Measurements from ENCODE around the gene WASHC1. TPM values are rescaled to one million over a fixed set of nuclear protein-coding genes. Genes with fewer than 3 reads are reported as not detected.
"Not testable (repeated sequence)": the region's sequence is repeated elsewhere in the genome, so short reads cannot be mapped to it uniquely, and the experiment has no call there.

Gene WASHC1
- total RNA-seq, 1 donor from 2014 or later: 13.3 TPM

GRCh38 chr9:28775-29174 lies 481 bp downstream of the WASHC1 start:
- intact Hi-C loops (cut with DNase I); ATAC-seq; DNase-seq (ENCODE audit: low spot score): not testable (repeated sequence)

- intact Hi-C loops (cut with DNase I); ATAC-seq: not testable (repeated sequence)
- peak; percentile 48 for DNase-seq (ENCODE audit: low spot score)
These were observed 7.6 kb downstream of the WASHC1 start for GRCh38 chr9:21621-22020.

- intact Hi-C loops (cut with DNase I); ATAC-seq; DNase-seq (ENCODE audit: low spot score): not testable (repeated sequence)
These were observed 12.4 kb downstream of the WASHC1 start for GRCh38 chr9:16875-17274.

- ATAC-seq; intact Hi-C loops (cut with DNase I); DNase-seq (ENCODE audit: low spot score): not testable (repeated sequence)
These were observed 15.0 kb downstream of the WASHC1 start for GRCh38 chr9:14129-14809.

GRCh38 chr9:11206-11605 lies 18.1 kb downstream of the WASHC1 start:
- peak; percentile 68 for DNase-seq (ENCODE audit: low spot score)
- ATAC-seq; intact Hi-C loops (cut with DNase I): not testable (repeated sequence)

- ATAC-seq; intact Hi-C loops (cut with DNase I): not testable (repeated sequence)
- peak; percentile 52 for DNase-seq (ENCODE audit: low spot score)
These were observed 18.6 kb downstream of the WASHC1 start for GRCh38 chr9:10653-11053.

GRCh38 chr9:10207-10606 lies 19.0 kb downstream of the WASHC1 start:
- intact Hi-C loops (cut with DNase I); DNase-seq (ENCODE audit: low spot score); ATAC-seq: not testable (repeated sequence)

Other genes starting within 250 kb of the WASHC1 start
- 0.45 TPM for gene FOXD4, start 89.0 kb upstream of the WASHC1 start, total RNA-seq
- gene ZNG1A, start 149.6 kb upstream of the WASHC1 start, total RNA-seq: 33.6 TPM
- 31.4 TPM for gene DOCK8, start 185.4 kb upstream of the WASHC1 start, total RNA-seq

Data from sciatic nerve (tissue), 2 donors.